K562 (cell line): ENCODE data around the gene ARMC9. TPM values are rescaled to one million over a fixed set of nuclear protein-coding genes. Genes with fewer than 3 reads are reported as not detected.
A peak's percentile ranks its signal among the peaks of the same experiment; 100 is the strongest.

Experiments
- ATF7 ChIP-seq: fragments of 450-650 bp; IDR thresholded peaks from 2 replicates; pipeline ENCODE4 v1.7.1; 2014; ENCODE audit warnings: mild to moderate bottlenecking, moderate library complexity
- CEBPB ChIP-seq: fragments of 450-650 bp; IDR thresholded peaks from 2 replicates; pipeline ENCODE4 v1.6.1; 2016; ENCODE audit warnings: missing genetic modification characterization, missing compliant biosample characterization
- CREB1 ChIP-seq, 2 experiments: sonication (generic) in 1 of 2; formaldehyde crosslinking in 1 of 2; IDR thresholded peaks; 2 replicates each; pipeline versions ENCODE4 v1.6.1 to v1.8.0; 2012 to 2022; ENCODE audit warnings: inconsistent platforms in 1 of 2, mild to moderate bottlenecking in 1 of 2, missing genetic modification reagents in 1 of 2, moderate library complexity in 1 of 2
- CREBBP ChIP-seq: IDR thresholded peaks from one replicate; pipeline ENCODE4 v1.6.1; 2012; ENCODE audit warnings: low read depth, mild to moderate bottlenecking, control low read depth, inconsistent platforms, low read length
- EWSR1 ChIP-seq: fragments of 450-650 bp; IDR thresholded peaks from 2 replicates; pipeline ENCODE4 v1.6.1; 2018; ENCODE audit warnings: borderline replicate concordance, mild to moderate bottlenecking, low read depth, moderate library complexity; ENCODE audit not compliant: partially characterized antibody
- GABPB1 ChIP-seq: sonication (generic); formaldehyde crosslinking; IDR thresholded peaks from 2 replicates; pipeline ENCODE4 v1.8.0; 2022; ENCODE audit warnings: mild to moderate bottlenecking, missing genetic modification reagents
- ILK ChIP-seq: fragments of 450-650 bp; IDR thresholded peaks from 2 replicates; pipeline ENCODE4 v1.6.1; 2016; ENCODE audit warnings: missing genetic modification characterization, low read depth, mild to moderate bottlenecking, missing compliant biosample characterization, moderate library complexity, borderline replicate concordance
- NFRKB ChIP-seq: fragments of 450-650 bp; IDR thresholded peaks from 2 replicates; pipeline ENCODE4 v1.6.1; 2016; ENCODE audit warnings: low read depth
- NFXL1 ChIP-seq: fragments of 450-650 bp; formaldehyde crosslinking; IDR thresholded peaks from 2 replicates; pipeline ENCODE4 v1.4.0; 2021; ENCODE audit warnings: mild to moderate bottlenecking
- SMARCA5 ChIP-seq: fragments of 450-650 bp; IDR thresholded peaks from 2 replicates; pipeline ENCODE4 v1.6.1; 2016
- TRIM24 ChIP-seq, 2 experiments: fragments of 450-650 bp; IDR thresholded peaks; 2 replicates each; pipeline ENCODE4 v1.6.1; 2016
- ZNF232 ChIP-seq: sonication (generic); formaldehyde crosslinking; IDR thresholded peaks from 2 replicates; pipeline ENCODE4 v1.8.0; 2022; ENCODE audit warnings: mild to moderate bottlenecking, missing genetic modification reagents
- ZNF444 ChIP-seq: fragments of 250-450 bp; sonication (Bioruptor Pico); IDR thresholded peaks from 2 replicates; pipeline ENCODE4 v1.4.0; 2020; ENCODE audit warnings: mild to moderate bottlenecking, moderate library complexity
- ZNF449 ChIP-seq: fragments of 250-450 bp; sonication (Bioruptor Pico); IDR thresholded peaks from 2 replicates; pipeline ENCODE4 v1.8.0; 2022; ENCODE audit warnings: moderate library complexity, mild to moderate bottlenecking, inconsistent platforms
- polyA plus RNA-seq, 8 experiments: library from polyadenylated mRNA; depleted of rRNA in 4 of 8; stranded (reverse) in 5 of 8; unstranded in 3 of 8; fragments of >200 nt; fragmentation: Nextera tagmentation in 2 of 8; fragmentation: Illumina TruSeq in 1 of 8; extraction: Ambion mirVana in 2 of 8; extraction: Trizol in 1 of 8; gene quantifications; 2 replicates each; pipeline versions ENCODE4 v1.2.1 to v1.2.3, GENCODE V29; 2011 to 2014; ENCODE audit warnings: inconsistent platforms in 1 of 8, missing spikeins in 1 of 8
- total RNA-seq, 7 experiments: library from RNA; depleted of rRNA in 6 of 7; stranded (reverse); fragments of >200 nt in 6 of 7; fragmentation: Illumina TruSeq in 2 of 7; extraction: Trizol in 2 of 7; gene quantifications; 2 replicates each; pipeline versions ENCODE4 v1.2.1 to v1.2.3, GENCODE V29; 2011 to 2021; ENCODE audit warnings: low replicate concordance in 1 of 7
- TF ChIP-seq, protein P1 (sequence below), 2 experiments: IDR thresholded peaks; 2 replicates each; pipeline ENCODE4 v1.6.1; 2011; ENCODE audit warnings: borderline replicate concordance in 1 of 2, control low read depth in 1 of 2, low read depth in 1 of 2, low read length in 1 of 2, mild to moderate bottlenecking in 1 of 2, mixed read lengths in 1 of 2, moderate library complexity in 1 of 2; ENCODE audit not compliant: insufficient read depth in 1 of 2, insufficient read length in 1 of 2, poor library complexity in 1 of 2, severe bottlenecking in 1 of 2; ENCODE audit errors: extremely low read depth in 1 of 2
- TF ChIP-seq, protein P2 (sequence below): fragments of 250-450 bp; sonication (Bioruptor Pico); IDR thresholded peaks from 2 replicates; pipeline ENCODE4 v1.4.0; 2020; ENCODE audit warnings: borderline replicate concordance

Gene ARMC9
- total and polyA plus RNA-seq, 9 of the 15 experiments (the other 6 are each of a cell fraction or from before 2014, with no cell fraction given): 0.36 to 2.3 (median 1.1) TPM

- TF ChIP-seq, protein P1, sequence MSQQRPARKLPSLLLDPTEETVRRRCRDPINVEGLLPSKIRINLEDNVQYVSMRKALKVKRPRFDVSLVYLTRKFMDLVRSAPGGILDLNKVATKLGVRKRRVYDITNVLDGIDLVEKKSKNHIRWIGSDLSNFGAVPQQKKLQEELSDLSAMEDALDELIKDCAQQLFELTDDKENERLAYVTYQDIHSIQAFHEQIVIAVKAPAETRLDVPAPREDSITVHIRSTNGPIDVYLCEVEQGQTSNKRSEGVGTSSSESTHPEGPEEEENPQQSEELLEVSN (IDR thresholded peaks at IDR 0.05; ENCODE audit: borderline replicate concordance in 1 of 2, extremely low read depth in 1 of 2, insufficient read depth in 1 of 2, insufficient read length in 1 of 2, low read depth in 1 of 2, low read length in 1 of 2, poor library complexity in 1 of 2, severe bottlenecking in 1 of 2): peak; percentile 35 to 67
- TF ChIP-seq CREBBP (no peak), ILK (tag) (no peak), ZNF449 (CRISPR knock-in tag) (no peak), CEBPB (tag) (no peak), SMARCA5 (no peak), ATF7 (0 out of 2 replicates have a peak, but pooled peaks have one; percentile 12), GABPB1 (CRISPR knock-in tag) (peak; percentile 24; the same call in 1 of the 2 replicates), ZNF444 (CRISPR knock-in tag) (no peak), NFXL1 (CRISPR knock-in tag) (no peak), CREB1 (IDR thresholded peaks at IDR 0.05) (no peak), CREB1 (CRISPR knock-in tag; IDR thresholded peaks at IDR 0.05) (peak; percentile 52; the same call in 1 of the 2 replicates), NFRKB (no peak), ZNF232 (CRISPR knock-in tag) (no peak), TRIM24 (IDR thresholded peaks at IDR 0.05) (no peak), EWSR1 (no peak)
- TF ChIP-seq, protein P2, sequence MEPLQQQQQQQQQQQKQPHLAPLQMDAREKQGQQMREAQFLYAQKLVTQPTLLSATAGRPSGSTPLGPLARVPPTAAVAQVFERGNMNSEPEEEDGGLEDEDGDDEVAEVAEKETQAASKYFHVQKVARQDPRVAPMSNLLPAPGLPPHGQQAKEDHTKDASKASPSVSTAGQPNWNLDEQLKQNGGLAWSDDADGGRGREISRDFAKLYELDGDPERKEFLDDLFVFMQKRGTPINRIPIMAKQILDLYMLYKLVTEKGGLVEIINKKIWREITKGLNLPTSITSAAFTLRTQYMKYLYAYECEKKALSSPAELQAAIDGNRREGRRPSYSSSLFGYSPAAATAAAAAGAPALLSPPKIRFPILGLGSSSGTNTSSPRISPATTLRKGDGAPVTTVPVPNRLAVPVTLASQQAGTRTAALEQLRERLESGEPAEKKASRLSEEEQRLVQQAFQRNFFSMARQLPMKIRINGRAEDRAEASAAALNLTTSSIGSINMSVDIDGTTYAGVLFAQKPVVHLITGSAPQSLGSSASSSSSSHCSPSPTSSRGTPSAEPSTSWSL: no peak
These were observed at the start of gene ARMC9 (continued) for GRCh38 chr2:231198291-231199173.
